Measurements from ENCODE around the gene DUS4L.

Gene DUS4L

GRCh38 chr7:107614425-107614824 is 50.7 kb downstream of the DUS4L start:
- TF ChIP-seq GATA2 (IDR thresholded peaks at IDR 0.05; ENCODE audit: low read depth, low read length) (no peak), GATA3 (IDR thresholded peaks at IDR 0.05; ENCODE audit: low read depth, low read length) (no peak)

GRCh38 chr7:107615910-107616680 is 52.3 kb downstream of the DUS4L start:
- TF ChIP-seq GATA3 (IDR thresholded peaks at IDR 0.05; ENCODE audit: low read depth, low read length): no peak
- no peak for TF ChIP-seq GATA2 (IDR thresholded peaks at IDR 0.05; ENCODE audit: low read depth, low read length)

DNA sequence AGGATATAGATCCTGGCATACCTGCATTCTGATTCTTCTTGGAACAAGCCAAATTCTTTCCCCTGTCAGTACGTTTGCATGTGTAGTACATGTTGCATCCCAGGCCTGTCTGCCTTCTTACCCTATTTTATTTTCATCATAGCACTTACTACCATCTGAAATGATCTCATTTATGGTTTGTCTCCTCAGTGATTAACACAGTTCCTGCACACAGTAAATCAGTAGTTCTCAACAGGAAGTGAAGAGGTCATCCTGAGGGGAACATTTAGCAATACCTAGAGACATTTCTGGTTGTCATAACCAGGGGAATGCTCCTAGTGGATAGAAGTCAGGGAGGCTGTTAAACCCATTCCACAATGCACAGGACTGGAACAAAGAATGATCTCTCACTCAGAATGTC is 58.7 kb downstream of the DUS4L start:
- no peak for TF ChIP-seq GATA3 (IDR thresholded peaks at IDR 0.05; ENCODE audit: low read depth, low read length)
- no peak for TF ChIP-seq GATA2 (IDR thresholded peaks at IDR 0.05; ENCODE audit: low read depth, low read length)

DNA sequence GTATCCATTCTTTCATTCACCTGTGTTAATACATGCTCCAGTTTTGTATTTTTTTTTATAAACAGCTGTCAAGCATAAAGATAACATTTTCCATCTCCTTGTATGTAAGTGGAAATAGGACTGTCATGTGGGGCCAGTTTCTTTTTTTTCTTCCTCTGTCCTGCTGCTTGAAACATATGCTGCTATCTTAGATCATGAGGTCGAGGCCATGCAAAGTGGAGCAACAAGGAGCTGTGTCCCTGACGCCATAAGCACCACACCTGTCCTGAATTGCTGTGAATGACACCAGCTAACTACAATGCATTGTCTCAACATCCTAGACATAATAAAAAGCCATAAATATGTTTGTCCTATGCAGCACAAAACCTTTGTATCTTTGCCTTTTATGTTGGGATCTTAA is 59.1 kb downstream of the DUS4L start:
- TF ChIP-seq GATA2 (IDR thresholded peaks at IDR 0.05; ENCODE audit: low read depth, low read length) (no peak), GATA3 (IDR thresholded peaks at IDR 0.05; ENCODE audit: low read depth, low read length) (no peak)

- no peak for TF ChIP-seq GATA3 (IDR thresholded peaks at IDR 0.05; ENCODE audit: low read depth, low read length)
- TF ChIP-seq GATA2 (IDR thresholded peaks at IDR 0.05; ENCODE audit: low read depth, low read length): no peak
These were observed 63.2 kb downstream of the DUS4L start for GRCh38 chr7:107627002-107627401.
